Breast epithelium (tissue), 4 donors: ENCODE data around the gene POLR3K. TPM values are rescaled to one million over a fixed set of nuclear protein-coding genes. Genes with fewer than 3 reads are reported as not detected.

Experiments
- DNase-seq, 2 donors: peaks; one replicate each; pipeline ENCODE4 v3.0.0-alpha.2; 2019; ENCODE audit warnings: low spot score in 2 of 2
- H3K27ac ChIP-seq, 2 donors: fragments of 200-600 bp; sonication (generic) in 1 of 2; one replicate each; pipeline ENCODE4 v1.5.1; 2016 to 2019; ENCODE audit warnings: mild to moderate bottlenecking in 1 of 2
- H3K27me3 ChIP-seq, 2 donors: fragments of 200-600 bp; sonication (generic) in 1 of 2; one replicate each; pipeline versions ENCODE4 v1.5.1 to v1.6.0; 2017 to 2019; ENCODE audit warnings: control low read depth in 1 of 2, mild to moderate bottlenecking in 1 of 2
- H3K36me3 ChIP-seq: fragments of 200-600 bp; one replicate; pipeline ENCODE4 v1.5.1; 2019
- H3K4me1 ChIP-seq, 2 donors: fragments of 200-600 bp; sonication (generic); one replicate each; pipeline ENCODE4 v1.5.1; 2016 to 2019; ENCODE audit warnings: control low read depth in 1 of 2
- H3K4me3 ChIP-seq, 3 donors: fragments of 200-600 bp; sonication (generic); 1 replicate in 2 of 3; 2 replicates in 1 of 3; pipeline ENCODE4 v1.5.1; 2016 to 2019; ENCODE audit warnings: mild to moderate bottlenecking in 3 of 3, moderate library complexity in 2 of 3
- H3K9me3 ChIP-seq, 2 donors: fragments of 200-600 bp; sonication (generic) in 1 of 2; one replicate each; pipeline ENCODE4 v1.5.1; 2016 to 2019; ENCODE audit warnings: control low read depth in 1 of 2
- CTCF ChIP-seq, 3 donors: fragments of 450-650 bp; IDR thresholded peaks; one replicate each; pipeline ENCODE4 v1.5.1; 2016 to 2017; ENCODE audit warnings: antibody characterized with exemption in 3 of 3, mild to moderate bottlenecking in 3 of 3, moderate library complexity in 3 of 3
- POLR2A ChIP-seq: fragments of 450-650 bp; IDR thresholded peaks from one replicate; pipeline ENCODE4 v1.6.1; 2016; ENCODE audit warnings: antibody characterized with exemption, mild to moderate bottlenecking, moderate library complexity
- POLR2AphosphoS5 ChIP-seq, 3 donors: sonication (generic); formaldehyde crosslinking; IDR thresholded peaks; one replicate each; pipeline ENCODE4 v1.6.1; 2017; ENCODE audit warnings: antibody characterized with exemption in 3 of 3
- intact Hi-C: fragments of 100-400 bp; cut with DNase I; formaldehyde crosslinking; loops from one replicate; pipeline ENCODE4 v1.15.1; 2023; ENCODE audit warnings: low total_unique reads
- total RNA-seq, 3 donors: library from RNA; depleted of rRNA; stranded (reverse); fragments of >200 nt; gene quantifications; one replicate each; pipeline ENCODE4 v1.1.0, GENCODE V29; 2016

Gene POLR3K
- total RNA-seq, 3 donors from 2014 or later: 3.8 to 6.9 (median 6.6) TPM

DNA sequence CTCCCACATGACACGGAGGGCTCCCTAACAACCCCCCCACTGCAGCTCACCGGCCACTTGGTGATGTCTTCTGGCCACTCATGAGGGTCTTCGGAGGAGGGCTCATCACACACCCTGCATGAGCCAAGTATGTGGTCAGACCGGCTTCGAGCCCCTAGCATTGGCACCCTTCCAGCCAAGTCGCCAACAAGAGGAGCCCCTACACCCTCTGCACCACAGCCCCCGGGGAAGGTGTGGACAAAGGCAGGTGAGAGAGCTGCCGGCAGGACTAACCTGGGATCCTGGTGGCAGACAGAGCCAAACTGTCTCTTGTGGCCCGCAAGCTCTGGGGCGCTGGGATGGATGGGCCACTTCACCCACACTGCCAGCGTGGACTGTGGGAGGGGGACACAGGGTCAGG lies 6.8 kb upstream of the POLR3K start:
- TF ChIP-seq CTCF (IDR thresholded peaks at IDR 0.05): no peak
- TF ChIP-seq POLR2A: no peak
- no peak for TF ChIP-seq POLR2AphosphoS5 (IDR thresholded peaks at IDR 0.05)
- peaks cover 0 to 5% of the 10 kb centered on the region in 2 donors for H3K4me1 ChIP-seq
- intact Hi-C loops: no loop called here
- no peaks in the 10 kb centered on the region for H3K9me3 ChIP-seq
- no peak overlapping the region for H3K4me3 ChIP-seq
- H3K36me3 ChIP-seq: peaks cover 12% of the 10 kb centered on the region
- DNase-seq: no peak
- no peaks in the 10 kb centered on the region for H3K27me3 ChIP-seq
- H3K27ac ChIP-seq: no peak overlapping the region

GRCh38 chr16:59440-60059 lies 6.1 kb upstream of the POLR3K start:
- no peak overlapping the region for H3K4me3 ChIP-seq
- no peaks in the 10 kb centered on the region for H3K9me3 ChIP-seq
- no peak for DNase-seq
- peaks cover 12% of the 10 kb centered on the region for H3K36me3 ChIP-seq
- TF ChIP-seq POLR2A (no peak), CTCF (IDR thresholded peaks at IDR 0.05) (no peak), POLR2AphosphoS5 (IDR thresholded peaks at IDR 0.05) (no peak)
- H3K4me1 ChIP-seq: no peaks in the 10 kb centered on the region
- no peak overlapping the region for H3K27ac ChIP-seq
- intact Hi-C loops: no loop called here
- no peaks in the 10 kb centered on the region for H3K27me3 ChIP-seq

DNA sequence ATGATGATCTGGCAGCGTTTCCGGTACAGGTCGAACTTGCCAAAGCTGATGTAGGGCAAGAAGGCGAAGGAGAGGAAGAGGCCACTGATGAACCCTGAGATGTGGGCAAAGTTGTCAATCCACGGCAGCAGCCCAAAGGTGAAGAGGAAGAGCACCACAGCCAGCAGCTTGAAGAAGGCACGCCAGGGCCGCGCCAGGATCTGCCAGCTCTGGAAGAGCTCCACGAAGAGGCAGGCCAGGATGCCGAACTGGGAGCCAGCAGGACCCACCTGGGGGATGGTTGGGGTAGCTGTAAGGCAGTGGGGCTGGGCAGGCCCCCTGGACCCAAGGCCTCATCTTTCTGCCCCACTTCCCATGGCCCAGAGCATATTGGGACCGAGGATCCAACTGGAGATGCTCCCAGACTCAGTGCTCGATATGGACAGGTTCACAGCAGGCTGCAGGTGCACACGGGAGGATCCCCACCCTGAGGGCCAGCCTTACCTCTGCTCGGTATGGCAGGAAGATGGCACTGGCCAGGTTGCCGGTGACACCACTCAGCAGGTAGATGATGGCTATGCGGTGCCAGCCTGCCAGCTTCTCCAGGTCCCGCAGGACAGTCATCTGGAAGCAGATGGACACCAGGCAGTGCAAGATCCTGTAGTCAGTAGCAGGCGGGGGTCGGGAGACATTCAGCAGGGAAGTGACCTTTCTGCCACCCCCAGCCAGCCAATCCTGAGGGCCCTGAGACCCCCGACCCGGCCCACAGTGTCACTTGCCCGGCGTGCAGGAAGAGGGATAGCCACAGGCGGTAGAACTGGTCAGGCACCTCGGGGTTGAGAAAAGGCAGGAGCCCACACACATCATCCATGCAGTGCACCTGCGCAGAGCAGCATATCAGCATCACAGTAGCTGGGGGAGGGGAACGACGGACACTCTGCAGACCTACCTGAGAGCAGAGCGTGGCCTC lies 5.4 kb upstream of the POLR3K start:
- Histone ChIP-seq H3K4me1 (no peaks in the 10 kb centered on the region), H3K4me3 (no peak overlapping the region), H3K27ac (no peak overlapping the region), H3K9me3 (no peaks in the 10 kb centered on the region), H3K36me3 (peaks cover 12% of the 10 kb centered on the region), H3K27me3 (no peaks in the 10 kb centered on the region)
- TF ChIP-seq POLR2AphosphoS5 (IDR thresholded peaks at IDR 0.05) (no peak), CTCF (IDR thresholded peaks at IDR 0.05) (no peak), POLR2A (no peak)
- intact Hi-C loops: no loop called here
- no peak for DNase-seq

- Histone ChIP-seq H3K4me1 (no peaks in the 10 kb centered on the region), H3K4me3 (no peak overlapping the region), H3K27ac (no peak overlapping the region), H3K27me3 (no peaks in the 10 kb centered on the region), H3K36me3 (peaks cover 12% of the 10 kb centered on the region), H3K9me3 (no peaks in the 10 kb centered on the region)
- TF ChIP-seq CTCF (IDR thresholded peaks at IDR 0.05): no peak
- TF ChIP-seq POLR2AphosphoS5 (IDR thresholded peaks at IDR 0.05): no peak
- TF ChIP-seq POLR2A: no peak
- intact Hi-C loops: no loop called here
- no peak for DNase-seq
Observed at GRCh38 chr16:57711-58110, 4.3 kb upstream of the POLR3K start.
